NCI-H1092 (cell line): Measurements from ENCODE around the gene EXOC4.
"Not testable (repeated sequence)": the region's sequence is repeated elsewhere in the genome, so short reads cannot be mapped to it uniquely, and the experiment has no call there.

Source experiments
- DNase-seq: peaks from one replicate; lab custom pipeline; 2025; lab: John Stamatoyannopoulos, UW

EXOC4 gene

GRCh38 chr7:133252858-133253518, at the start of gene EXOC4:
Gene EXOC4 (plus strand): TSS chr7:133253078.
- DNase-seq: peak; percentile 99

DNA sequence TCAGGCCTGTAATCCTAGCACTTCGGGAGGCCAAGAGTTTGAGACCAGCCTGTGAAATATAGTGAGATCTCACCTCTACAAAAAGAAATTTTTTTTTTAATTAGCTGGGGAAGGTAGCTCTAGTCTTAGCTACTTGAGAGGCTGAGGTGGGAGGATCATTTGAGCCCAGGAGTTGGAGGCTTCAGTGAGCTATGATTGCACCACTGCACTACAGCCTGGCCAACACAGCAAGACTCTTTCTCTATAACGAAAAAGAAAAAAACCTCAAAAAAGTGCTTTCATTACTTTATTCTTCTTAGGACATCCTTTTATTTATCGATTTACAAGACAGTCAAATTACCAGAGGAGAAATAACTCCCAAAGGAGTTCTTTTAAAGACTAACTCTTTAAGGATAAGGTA, 49.4 kb upstream of the EXOC4 start:
- no peak for DNase-seq

DNA sequence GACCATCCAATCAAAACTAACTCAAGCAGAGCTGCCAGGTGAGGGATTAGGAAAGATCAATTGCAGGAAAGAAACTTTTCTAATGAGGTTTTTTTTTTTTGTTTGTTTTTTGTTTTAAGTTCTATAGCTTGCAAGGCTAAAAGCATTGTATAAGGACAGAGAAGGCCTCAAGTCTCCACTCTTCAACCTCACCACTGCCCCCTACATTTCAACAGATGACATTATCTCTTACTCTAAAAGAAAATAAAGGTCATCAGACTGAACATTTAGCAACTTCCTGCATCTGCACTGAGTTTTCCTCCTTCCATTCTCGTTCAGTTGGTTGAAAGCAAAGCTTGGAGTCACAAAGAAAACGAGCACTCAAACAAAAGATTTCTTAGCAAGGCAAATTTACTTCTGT, 45.2 kb upstream of the EXOC4 start:
- no peak for DNase-seq

- DNase-seq: not testable (repeated sequence)
These were observed 42.1 kb upstream of the EXOC4 start for GRCh38 chr7:133210817-133211216.

DNA sequence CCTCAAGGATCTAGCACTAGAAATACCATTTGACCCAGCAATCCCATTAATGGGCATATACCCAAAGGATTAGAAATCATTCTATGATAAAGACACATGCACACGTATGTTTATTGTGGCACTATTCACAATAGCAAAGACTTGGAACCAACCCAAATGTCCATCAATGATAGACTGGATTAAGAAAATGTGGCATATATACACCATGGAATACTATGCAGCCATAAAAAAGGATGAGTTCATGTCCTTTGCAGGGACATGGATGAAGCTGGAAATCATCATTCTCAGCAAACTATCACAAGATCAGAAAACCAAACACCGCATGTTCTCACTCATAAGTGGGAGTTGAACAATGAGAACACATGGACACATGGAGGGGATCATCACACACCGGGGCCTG, 39.1 kb upstream of the EXOC4 start:
- not testable (repeated sequence) for DNase-seq

DNA sequence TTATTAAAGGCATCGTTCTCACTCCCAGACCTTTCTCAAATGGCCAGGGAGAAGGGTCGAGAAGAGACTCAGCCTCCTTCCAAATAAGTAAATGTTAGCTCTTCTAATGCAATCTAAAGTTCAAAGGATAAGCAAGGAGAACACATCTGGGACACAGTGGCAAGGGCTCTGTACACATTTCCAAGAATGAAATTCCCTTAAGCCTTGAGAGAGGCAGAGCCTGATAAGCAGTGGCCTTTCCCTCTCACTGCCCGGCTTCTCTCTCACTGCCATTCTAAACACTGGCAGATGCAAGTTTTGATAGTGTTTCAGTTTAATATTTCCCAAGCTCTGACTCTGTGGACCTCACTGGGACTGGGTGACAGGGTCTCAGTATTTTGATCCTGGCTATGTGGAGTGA, 35.1 kb upstream of the EXOC4 start:
- no peak for DNase-seq

- peak; percentile 48 for DNase-seq
These were observed 22.2 kb upstream of the EXOC4 start for GRCh38 chr7:133230591-133231194.

- DNase-seq: no peak
These were observed 19.7 kb upstream of the EXOC4 start for GRCh38 chr7:133233142-133233541.

DNA sequence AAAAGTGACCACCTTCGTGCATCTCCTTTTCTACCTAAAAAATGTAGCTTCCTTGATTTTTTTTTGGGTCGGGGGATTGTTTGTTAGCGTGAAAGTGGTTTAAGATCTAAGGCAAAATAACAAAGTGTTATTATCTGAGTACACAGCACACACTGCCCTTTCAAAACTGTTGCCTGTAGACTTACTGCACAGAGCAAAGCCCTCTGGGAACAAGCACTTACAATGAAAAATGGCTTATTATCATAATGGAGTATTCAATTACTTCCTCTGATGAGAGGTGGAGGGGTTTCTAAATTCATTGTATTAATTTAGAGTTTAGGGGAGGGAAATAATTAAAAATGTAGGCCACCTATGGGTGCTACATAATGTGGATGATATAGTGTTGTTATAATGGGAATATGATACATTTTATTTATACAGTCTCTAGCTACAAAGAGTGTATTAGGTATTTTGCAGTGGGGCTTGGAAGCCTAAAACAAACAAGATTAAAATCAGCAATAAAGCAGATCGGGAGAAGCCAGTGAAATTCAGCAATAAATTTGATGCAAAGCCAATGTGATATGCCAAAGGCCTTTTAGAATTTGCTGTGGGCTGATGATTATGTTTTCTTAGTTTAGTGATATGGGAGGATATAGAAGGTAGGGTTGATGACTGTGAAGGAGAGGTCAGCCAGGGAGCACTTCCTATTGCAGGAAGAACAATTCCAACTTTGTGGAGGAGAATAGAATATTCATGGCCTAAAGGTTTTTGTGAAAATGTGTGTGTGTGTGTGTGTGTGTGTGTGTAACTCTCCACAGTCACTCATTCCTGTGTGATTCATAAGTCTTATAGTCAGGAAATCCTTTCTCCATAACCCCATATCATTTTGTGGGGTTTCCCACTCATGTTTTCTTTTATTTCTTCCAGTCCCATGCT, 17.7 kb upstream of the EXOC4 start:
- peak; percentile 8 for DNase-seq

DNA sequence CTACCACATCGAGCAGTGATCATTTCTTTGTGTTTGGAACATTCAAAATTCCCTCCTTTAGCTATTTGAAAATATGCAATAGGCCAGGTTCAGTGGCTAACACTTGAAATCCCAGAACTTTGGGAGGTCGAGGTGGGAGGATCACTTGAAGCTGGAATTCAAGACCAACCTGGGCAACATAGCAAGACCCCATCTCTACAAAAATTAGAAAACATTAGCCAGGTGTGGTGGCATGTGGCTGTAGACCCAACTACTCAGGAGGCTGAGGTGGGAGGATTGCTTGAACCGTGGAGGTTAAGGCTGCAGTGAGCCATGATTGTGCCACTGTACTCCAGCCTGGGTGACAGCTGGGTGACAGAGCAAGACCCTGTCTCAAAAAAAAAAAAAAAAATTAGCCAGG, 15.3 kb upstream of the EXOC4 start:
- no peak for DNase-seq

DNA sequence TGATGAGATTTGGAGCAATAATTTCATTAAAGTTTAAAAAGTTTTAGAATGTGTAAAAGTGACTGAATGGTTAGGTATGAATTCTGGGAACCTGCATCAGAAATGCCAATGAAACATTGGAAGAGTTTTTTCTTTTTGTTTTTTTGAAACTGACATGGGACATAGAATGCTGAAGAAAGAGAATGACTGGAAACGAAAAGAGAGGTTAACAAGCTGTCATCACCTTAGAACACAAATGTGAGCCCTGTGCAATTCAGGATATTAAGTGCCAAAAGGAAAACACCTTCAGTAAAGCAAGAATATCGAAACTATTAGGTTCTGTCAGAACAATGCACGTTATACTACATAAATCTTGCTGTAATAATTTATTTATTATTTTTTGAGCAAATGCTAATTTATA, 12.6 kb upstream of the EXOC4 start:
- DNase-seq: no peak

DNA sequence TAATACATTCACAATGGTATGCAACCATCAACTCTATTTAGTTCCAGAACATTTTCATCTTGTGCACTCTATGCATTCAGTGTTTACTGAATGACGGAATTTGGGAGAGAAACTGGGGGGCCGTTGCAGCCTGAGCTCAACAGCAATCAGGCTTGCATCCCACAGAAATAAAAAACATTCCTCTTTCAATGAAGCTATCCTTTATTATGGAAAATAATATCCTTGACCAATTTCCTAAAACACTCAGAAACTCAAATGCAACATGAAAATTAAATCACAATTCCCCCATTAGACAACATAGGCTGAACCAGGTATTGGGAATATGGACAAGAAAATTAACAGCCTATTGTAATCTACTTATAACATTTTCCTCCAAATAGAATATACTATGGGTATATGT, 6.3 kb upstream of the EXOC4 start:
- DNase-seq: no peak

- no peak for DNase-seq
These were observed 4.0 kb upstream of the EXOC4 start for GRCh38 chr7:133248901-133249300.

GRCh38 chr7:133252506-133252857, 396 bp upstream of the EXOC4 start:
- no peak for DNase-seq

GRCh38 chr7:133253519-133253875, 619 bp downstream of the EXOC4 start:
- DNase-seq: no peak

DNA sequence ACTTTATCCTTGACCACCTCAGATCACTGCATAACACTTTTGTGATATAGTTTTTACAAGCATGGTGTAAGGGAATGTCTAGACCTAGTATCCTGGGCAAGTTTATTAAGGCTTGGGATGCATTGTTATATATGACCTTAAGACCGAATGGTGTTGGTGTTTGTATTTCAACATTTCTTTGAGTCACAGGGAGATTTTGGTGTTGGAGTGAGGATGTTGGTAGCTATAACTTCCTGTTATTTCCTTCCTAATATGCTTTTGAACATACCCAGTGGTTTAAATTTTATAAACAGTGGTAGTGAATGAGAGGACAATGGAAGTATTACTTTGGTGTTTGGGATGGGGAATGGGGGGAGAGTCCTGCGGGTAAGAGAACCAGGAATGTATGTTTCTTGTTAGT, 2.6 kb downstream of the EXOC4 start:
- DNase-seq: no peak

GRCh38 chr7:133258174-133258573, 5.3 kb downstream of the EXOC4 start:
- no peak for DNase-seq

DNA sequence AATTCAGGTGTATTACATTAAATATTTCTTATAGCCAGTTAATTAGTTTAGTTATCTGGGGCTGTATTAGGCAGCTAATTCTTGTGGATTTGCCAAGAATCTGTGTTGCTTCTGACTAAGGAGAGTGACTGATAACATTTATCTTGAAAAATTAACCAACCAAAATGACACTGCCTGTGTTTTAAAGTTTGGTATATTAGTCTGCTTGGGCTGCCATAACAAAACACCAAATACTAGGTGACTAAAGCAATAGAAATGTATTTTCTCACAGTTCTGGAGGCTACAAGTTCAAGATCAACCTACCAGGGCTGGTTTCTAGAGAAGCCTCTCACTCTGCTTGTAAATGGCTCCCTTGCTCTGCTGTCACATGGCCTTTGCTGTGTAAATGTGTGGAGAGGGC, 12.9 kb downstream of the EXOC4 start:
- no peak for DNase-seq

DNA sequence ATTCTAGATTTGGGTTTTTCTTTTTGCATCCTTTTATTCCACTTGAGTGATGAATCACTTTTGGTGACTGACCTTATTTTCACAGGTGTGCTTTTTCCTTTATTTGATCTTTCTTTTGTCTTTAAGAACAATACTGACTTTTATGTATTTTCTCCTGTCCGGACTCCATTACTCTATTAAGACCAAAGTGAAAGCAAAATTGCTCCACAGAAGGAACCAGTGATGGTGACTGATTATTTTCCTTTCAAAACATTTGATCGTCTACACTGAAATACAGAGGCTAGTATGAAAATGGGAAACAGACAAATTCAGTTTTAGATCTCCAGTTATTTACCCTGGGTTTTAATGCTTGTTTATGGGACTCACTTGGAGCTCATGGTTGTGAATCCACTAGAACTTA, 15.5 kb downstream of the EXOC4 start:
- no peak for DNase-seq

- no peak for DNase-seq
These were observed 19.5 kb downstream of the EXOC4 start for GRCh38 chr7:133272336-133272735.

DNA sequence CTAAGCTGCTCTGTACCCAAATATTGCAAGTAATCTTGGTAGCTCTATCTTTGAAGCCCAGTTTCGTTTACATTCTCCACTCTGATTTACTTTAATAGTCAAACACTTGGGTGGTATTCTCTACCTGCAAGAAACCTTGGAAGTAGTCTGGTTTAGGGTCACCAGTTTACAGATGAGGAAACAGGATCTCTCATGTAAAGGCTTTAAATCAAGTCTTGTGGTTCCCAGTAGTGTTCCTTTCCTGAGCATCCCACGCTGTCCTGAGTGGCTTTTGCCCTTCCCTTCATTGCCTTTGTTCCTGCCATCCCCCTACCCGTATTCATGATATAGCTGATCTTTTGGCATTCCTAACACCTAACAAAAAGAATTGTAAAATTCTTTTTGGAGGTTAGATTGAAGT, 20.3 kb downstream of the EXOC4 start:
- DNase-seq: no peak

DNA sequence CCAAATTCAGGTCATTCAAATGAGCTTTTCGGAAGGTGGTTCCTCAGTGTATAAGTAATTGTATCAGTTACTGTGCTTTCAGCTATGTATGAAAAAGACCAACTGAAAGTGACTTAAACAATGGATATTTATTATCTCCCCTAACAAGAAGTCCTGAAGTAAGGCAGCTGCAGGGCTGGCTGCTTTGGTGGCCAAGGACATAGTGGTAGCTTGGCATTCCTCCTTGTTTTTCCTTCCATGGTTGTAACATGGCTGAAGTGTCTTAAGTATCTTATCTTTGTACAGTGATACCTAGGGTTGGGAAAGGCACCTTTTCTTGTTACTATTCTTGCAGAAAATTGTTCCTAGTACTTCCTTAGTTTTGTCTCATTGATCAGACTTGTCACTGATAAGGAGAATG, 21.4 kb downstream of the EXOC4 start:
- no peak for DNase-seq

DNA sequence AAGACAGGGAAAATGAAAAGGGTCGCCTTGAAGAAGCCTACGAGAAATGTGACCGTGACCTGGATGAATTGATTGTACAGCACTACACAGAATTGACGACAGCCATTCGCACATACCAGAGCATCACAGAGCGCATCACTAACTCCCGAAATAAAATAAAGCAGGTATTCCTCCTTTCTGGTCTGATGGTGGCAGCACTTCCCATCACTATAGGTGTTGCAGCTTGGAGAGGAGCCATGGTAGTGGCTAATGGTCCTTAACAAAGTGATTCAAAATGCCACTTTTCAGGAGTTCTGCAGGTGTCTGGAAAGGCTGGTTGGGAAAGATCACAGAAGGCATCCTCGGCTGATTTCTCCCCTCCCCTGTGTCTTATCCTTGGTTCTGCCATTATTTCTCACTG, 22.1 kb downstream of the EXOC4 start:
- DNase-seq: no peak
